GM12878 (cell line): Measurements from ENCODE around the gene SWT1. TPM values are rescaled to one million over a fixed set of nuclear protein-coding genes. Genes with fewer than 3 reads are reported as not detected.
A peak's percentile ranks its signal among the peaks of the same experiment; 100 is the strongest.

Experiments
- ATAC-seq: fragments of 200-7000 bp; cut with Tn5 transposase; 3 replicates; pipeline ENCODE4 v1.9.1; 2020; ENCODE audit warnings: mild to moderate bottlenecking, moderate library complexity
- BruUV-seq: library from RNA; stranded (reverse); fragments of 400-500 nt; replicated peaks from 2 replicates; lab custom pipeline; 2021; lab: Mats Ljungman, UMichigan
- CTCF ChIA-PET: fragments of 300-600 bp; sonication (Branson Sonifier 250); formaldehyde crosslinking; extraction: SDS; loops from one replicate; lab custom pipeline; 2021; ENCODE audit warnings: inconsistent platforms; lab: Yijun Ruan, JAX
- POLR2A ChIA-PET: fragments of 350-600 bp; formaldehyde crosslinking; extraction: SDS; loops from one replicate; lab custom pipeline; 2021; ENCODE audit warnings: inconsistent platforms; lab: Charles Lee
- RAD21 ChIA-PET: fragments of 300-600 bp; sonication (Branson Sonifier 250); formaldehyde crosslinking; loops from one replicate; lab custom pipeline; 2023; ENCODE audit warnings: antibody characterized with exemption; ENCODE audit not compliant: unreplicated experiment; lab: Charles Lee
- SMC1A ChIA-PET: fragments of 300-600 bp; sonication (Branson Sonifier 250); formaldehyde crosslinking; loops from one replicate; lab custom pipeline; 2023; ENCODE audit not compliant: unreplicated experiment, uncharacterized antibody; lab: Charles Lee
- DNase-seq: peaks from one replicate; pipeline ENCODE4 v3.0.0-alpha.2; 2011; ENCODE audit warnings: low read depth, low spot score
- FAIRE-seq: peaks from 3 replicates; lab custom pipeline; 2011; peaks lifted over from hg19 to GRCh38; lab: Jason Lieb, UNC
- H2AFZ ChIP-seq: 2 replicates; pipeline ENCODE4 v1.6.0; 2011; ENCODE audit warnings: low read depth, low read length, control low read depth; ENCODE audit not compliant: control insufficient read depth
- H3K27ac ChIP-seq: 2 replicates; pipeline ENCODE4 v1.5.1; 2011; ENCODE audit warnings: control low read depth; ENCODE audit not compliant: control insufficient read depth, insufficient read depth
- H3K27me3 ChIP-seq, 2 experiments: replicated peaks in 1 of 2; 2 replicates each; pipeline versions ENCODE4 v1.6.0 to v1.6.1; 2011; ENCODE audit warnings: low read length in 1 of 2; ENCODE audit not compliant: control insufficient read depth in 2 of 2, insufficient read depth in 2 of 2
- H3K36me3 ChIP-seq, 2 experiments: 2 replicates each; pipeline ENCODE4 v1.5.1; 2011; ENCODE audit warnings: low read length in 1 of 2; ENCODE audit not compliant: control insufficient read depth in 2 of 2, insufficient read depth in 2 of 2
- H3K4me1 ChIP-seq: 2 replicates; pipeline ENCODE4 v1.6.1; 2011; ENCODE audit warnings: mild to moderate bottlenecking, low read length, moderate library complexity, mixed read lengths; ENCODE audit not compliant: control insufficient read depth, insufficient read depth
- H3K4me2 ChIP-seq: 2 replicates; pipeline ENCODE4 v1.6.0; 2011; ENCODE audit warnings: control low read depth; ENCODE audit not compliant: control insufficient read depth, insufficient read depth
- H3K4me3 ChIP-seq: fragments of 200-600 bp; sonication (generic); 2 replicates; pipeline ENCODE4 v1.5.1; 2016
- H3K79me2 ChIP-seq: 2 replicates; pipeline ENCODE4 v1.6.0; 2011; ENCODE audit warnings: low read length; ENCODE audit not compliant: control insufficient read depth, insufficient read depth
- H3K9ac ChIP-seq: 2 replicates; pipeline ENCODE4 v1.8.0; 2011; ENCODE audit warnings: low read length, control low read depth, mixed read lengths; ENCODE audit not compliant: control insufficient read depth, insufficient read depth
- H3K9me3 ChIP-seq: replicated peaks from 3 replicates; pipeline ENCODE4 v1.5.1; 2011; ENCODE audit warnings: mild to moderate bottlenecking, low read length; ENCODE audit not compliant: control insufficient read depth, insufficient read depth
- H4K20me1 ChIP-seq: 2 replicates; pipeline ENCODE4 v1.6.0; 2011; ENCODE audit not compliant: control insufficient read depth, insufficient read depth
- DPF2 ChIP-seq: fragments of 450-650 bp; IDR thresholded peaks from 2 replicates; pipeline ENCODE4 v1.6.1; 2017; ENCODE audit warnings: mild to moderate bottlenecking
- GATAD2B ChIP-seq: fragments of 450-650 bp; conservative IDR thresholded peaks from 2 replicates; pipeline ENCODE4 v1.6.1; 2017; ENCODE audit warnings: low read depth, mild to moderate bottlenecking, moderate library complexity
- HDAC6 ChIP-seq: fragments of 200-600 bp; sonication (generic); IDR thresholded peaks from one replicate; pipeline ENCODE4 v1.8.0; 2017; ENCODE audit warnings: antibody characterized with exemption; ENCODE audit not compliant: unreplicated experiment
- IKZF2 ChIP-seq, 2 experiments: fragments of 450-650 bp; IDR thresholded peaks; 2 replicates each; pipeline ENCODE4 v1.6.1; 2017; ENCODE audit warnings: mild to moderate bottlenecking in 2 of 2, moderate library complexity in 2 of 2
- KDM1A ChIP-seq: fragments of 200-600 bp; sonication (generic); IDR thresholded peaks from 2 replicates; pipeline ENCODE4 v1.6.1; 2016; ENCODE audit warnings: borderline replicate concordance
- MEF2B ChIP-seq: fragments of 450-650 bp; IDR thresholded peaks from 2 replicates; pipeline ENCODE4 v1.6.1; 2018; ENCODE audit warnings: mild to moderate bottlenecking, moderate library complexity; ENCODE audit not compliant: partially characterized antibody, poor library complexity, severe bottlenecking
- RB1 ChIP-seq: fragments of 450-650 bp; formaldehyde crosslinking; IDR thresholded peaks from 2 replicates; pipeline ENCODE4 v1.6.1; 2017; ENCODE audit warnings: mild to moderate bottlenecking, borderline replicate concordance
- RELA ChIP-seq: fragments of 450-650 bp; IDR thresholded peaks from 2 replicates; pipeline ENCODE4 v1.8.0; 2014; ENCODE audit warnings: borderline replicate concordance; ENCODE audit not compliant: partially characterized antibody
- SMAD5 ChIP-seq: IDR thresholded peaks from 2 replicates; pipeline ENCODE4 v1.6.1; 2016; ENCODE audit warnings: antibody characterized with exemption, low read depth
- TCF3 ChIP-seq: IDR thresholded peaks from 2 replicates; pipeline ENCODE4 v1.6.1; 2012; ENCODE audit warnings: low read depth, mild to moderate bottlenecking, low read length, borderline replicate concordance; ENCODE audit not compliant: insufficient read depth
- WGBS: methylation state at CpG from one replicate; pipeline ENCODE4 v1.1.6; 2016; ENCODE audit warnings: low lambda C conversion rate; ENCODE audit not compliant: insufficient replicate concordance, insufficient coverage; ENCODE audit errors: missing lambda C conversion rate; 5-methylcytosine and 5-hydroxymethylcytosine counted together
- in situ Hi-C: fragments of 300-500 bp; cut with MboI; formaldehyde crosslinking; loops from 9 replicates; pipeline ENCODE4 v1.14.3; 2018; ENCODE audit warnings: mixed read lengths
- intact Hi-C: fragments of 100-400 bp; cut with micrococcal nuclease; formaldehyde crosslinking; loops from one replicate; pipeline ENCODE4 v1.14.2; 2022; ENCODE audit not compliant: unreplicated experiment
- polyA plus RNA-seq, 11 experiments: library from polyadenylated mRNA; depleted of rRNA in 4 of 11; unstranded in 6 of 11; stranded (reverse) in 5 of 11; fragments of >200 nt; fragmentation: Nextera tagmentation in 4 of 11; fragmentation: Illumina TruSeq in 1 of 11; extraction: Ambion mirVana in 4 of 11; extraction: Trizol in 1 of 11; gene quantifications; 1 replicate in 1 of 11; 2 replicates in 10 of 11; pipeline versions ENCODE4 v1.2.1 to v1.2.3, GENCODE V29; 2011 to 2016; ENCODE audit warnings: inconsistent platforms in 2 of 11, missing spikeins in 2 of 11, low read depth in 1 of 11
- total RNA-seq, 4 experiments: library from RNA; depleted of rRNA in 3 of 4; stranded (reverse); fragments of >200 nt in 3 of 4; fragmentation: Illumina TruSeq in 1 of 4; extraction: Trizol in 1 of 4; gene quantifications; 2 replicates each; pipeline versions ENCODE4 v1.2.1 to v1.2.3, GENCODE V29; 2013 to 2021
- TF ChIP-seq, protein P1 (sequence below): fragments of 450-650 bp; conservative IDR thresholded peaks from 2 replicates; pipeline ENCODE4 v1.6.1; 2017; ENCODE audit warnings: mild to moderate bottlenecking, moderate library complexity
- TF ChIP-seq, protein P2 (sequence below): fragments of 450-650 bp; IDR thresholded peaks from 2 replicates; pipeline ENCODE4 v1.6.1; 2016; ENCODE audit warnings: mild to moderate bottlenecking

SWT1 gene
- total and polyA plus RNA-seq, 10 of the 15 experiments (the other 5 are each of a cell fraction or from before 2014, with no cell fraction given) = 1.0 to 4.2 (median 2.6) TPM

DNA sequence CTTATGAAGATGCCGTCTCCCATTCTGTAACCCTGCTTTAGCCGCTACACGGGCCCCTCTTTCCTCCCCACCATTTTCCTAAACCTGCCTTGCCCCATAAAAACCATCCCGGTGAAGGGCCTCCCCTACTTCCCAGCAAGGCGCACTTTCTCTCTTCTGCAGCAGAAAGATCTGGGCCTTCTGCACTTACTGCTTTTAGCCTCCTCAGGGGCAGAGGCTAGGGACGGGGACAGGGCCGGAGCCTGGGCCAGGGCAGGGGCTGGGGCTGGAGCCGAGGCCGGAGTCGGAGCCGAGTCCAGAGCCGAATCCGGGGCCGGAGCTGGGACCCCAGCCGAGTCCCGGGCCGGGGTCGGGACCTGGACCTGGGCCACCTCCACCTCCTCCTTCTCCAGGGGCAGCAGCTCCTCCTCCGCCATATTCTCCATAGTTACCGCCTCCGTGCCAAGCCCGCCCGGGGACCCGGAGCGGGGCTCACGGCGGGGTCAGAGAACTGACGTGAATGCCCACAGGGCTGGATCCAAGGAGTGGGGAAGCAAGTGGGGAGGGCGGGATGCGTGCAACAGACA lies 596 bp upstream of the SWT1 start (continued):
- TF ChIP-seq, protein P1, sequence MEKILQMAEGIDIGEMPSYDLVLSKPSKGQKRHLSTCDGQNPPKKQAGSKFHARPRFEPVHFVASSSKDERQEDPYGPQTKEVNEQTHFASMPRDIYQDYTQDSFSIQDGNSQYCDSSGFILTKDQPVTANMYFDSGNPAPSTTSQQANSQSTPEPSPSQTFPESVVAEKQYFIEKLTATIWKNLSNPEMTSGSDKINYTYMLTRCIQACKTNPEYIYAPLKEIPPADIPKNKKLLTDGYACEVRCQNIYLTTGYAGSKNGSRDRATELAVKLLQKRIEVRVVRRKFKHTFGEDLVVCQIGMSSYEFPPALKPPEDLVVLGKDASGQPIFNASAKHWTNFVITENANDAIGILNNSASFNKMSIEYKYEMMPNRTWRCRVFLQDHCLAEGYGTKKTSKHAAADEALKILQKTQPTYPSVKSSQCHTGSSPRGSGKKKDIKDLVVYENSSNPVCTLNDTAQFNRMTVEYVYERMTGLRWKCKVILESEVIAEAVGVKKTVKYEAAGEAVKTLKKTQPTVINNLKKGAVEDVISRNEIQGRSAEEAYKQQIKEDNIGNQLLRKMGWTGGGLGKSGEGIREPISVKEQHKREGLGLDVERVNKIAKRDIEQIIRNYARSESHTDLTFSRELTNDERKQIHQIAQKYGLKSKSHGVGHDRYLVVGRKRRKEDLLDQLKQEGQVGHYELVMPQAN = peak; percentile 63; the same call in 1 of the 2 replicates
- TF ChIP-seq MEF2B (peak; percentile 22), IKZF2 (IDR thresholded peaks at IDR 0.05) (peak; percentile 35 to 43; a peak in 2 of 4 replicates), GATAD2B (peak; percentile 62; the same call in 1 of the 2 replicates), RELA (peak; percentile 28), HDAC6 (peak; percentile 50)

GRCh38 chr1:185157599-185158412 lies 839 bp downstream of the SWT1 start:
- ChIA-PET RAD21 (interaction anchor here (0.7 to 5.6 kb wide), 10 partner anchors 11 to 438 kb away, joined by 3 to 65 read pairs (median 3); partner anchors contain the start of genes IVNS1ABP and RNF2), POLR2A (interaction anchor here (0.7 to 1.8 kb wide), 13 partner anchors 10 to 1215 kb away, joined by 3 to 7 read pairs (median 4); partner anchors contain the start of genes IVNS1ABP, NIBAN1 and RNF2), CTCF (interaction anchor here (0.9 to 9.5 kb wide), 4 partner anchors 12 to 352 kb away, joined by 3 to 121 read pairs (median 4); no protein-coding TSS in a partner anchor), SMC1A (interaction anchor here (0.8 to 4.1 kb wide), 6 partner anchors 11 to 438 kb away, joined by 3 to 39 read pairs (median 5); partner anchors contain the start of gene RNF2)
- Histone ChIP-seq H3K27ac (peak overlapping the region; percentile 94), H2AFZ (peak overlapping the region; percentile 98), H3K27me3 (no peaks in the 10 kb centered on the region), H3K9ac (peak overlapping the region; percentile 66), H3K9me3 (no peaks in the 10 kb centered on the region), H4K20me1 (no peaks in the 10 kb centered on the region), H3K4me1 (peaks cover 18% of the 10 kb centered on the region; the same call in 1 of the 2 replicates), H3K4me2 (peak overlapping the region; percentile 94), H3K79me2 (peaks cover 24% of the 10 kb centered on the region), H3K4me3 (peak overlapping the region; percentile 73), H3K36me3 (no peaks in the 10 kb centered on the region)
- in situ Hi-C loops = no loop called here
- intact Hi-C loops = loop anchor here (5.0 kb wide), 3 partner anchors 111 to 401 kb away; partner anchors contain the start of genes IVNS1ABP and RNF2
- 6% methylated on average over 19 of the region's 20 CpGs for WGBS
- ATAC-seq = no peak
- DNase-seq = no peak
- FAIRE-seq = no peak
- TSS peak; percentile 85 for BruUV-seq
- peak; percentile 69; the same call in 1 of the 2 replicates for TF ChIP-seq GATAD2B
- TF ChIP-seq RB1 = no peak
- TF ChIP-seq DPF2 = peak; percentile 47; the same call in 1 of the 2 replicates
- TF ChIP-seq, protein P2, sequence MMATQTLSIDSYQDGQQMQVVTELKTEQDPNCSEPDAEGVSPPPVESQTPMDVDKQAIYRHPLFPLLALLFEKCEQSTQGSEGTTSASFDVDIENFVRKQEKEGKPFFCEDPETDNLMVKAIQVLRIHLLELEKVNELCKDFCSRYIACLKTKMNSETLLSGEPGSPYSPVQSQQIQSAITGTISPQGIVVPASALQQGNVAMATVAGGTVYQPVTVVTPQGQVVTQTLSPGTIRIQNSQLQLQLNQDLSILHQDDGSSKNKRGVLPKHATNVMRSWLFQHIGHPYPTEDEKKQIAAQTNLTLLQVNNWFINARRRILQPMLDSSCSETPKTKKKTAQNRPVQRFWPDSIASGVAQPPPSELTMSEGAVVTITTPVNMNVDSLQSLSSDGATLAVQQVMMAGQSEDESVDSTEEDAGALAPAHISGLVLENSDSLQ = 0 out of 2 replicates have a peak, but pooled peaks have one; percentile 5
- no peak for TF ChIP-seq SMAD5
- no peak for TF ChIP-seq TCF3
- no peak for TF ChIP-seq KDM1A
